GM23338 (cell line): ENCODE measurements around the gene GHRL. TPM values are rescaled to one million over a fixed set of nuclear protein-coding genes. Genes with fewer than 3 reads are reported as not detected.
A peak's percentile ranks its signal among the peaks of the same experiment; 100 is the strongest.

ENCODE experiments used
- ATAC-seq: fragments of 200-7000 bp; cut with Tn5 transposase; 3 replicates; pipeline ENCODE4 v1.9.1; 2020
- DNase-seq: peaks from one replicate; pipeline ENCODE4 v3.0.0-alpha.2; 2015; ENCODE audit warnings: low spot score
- H2AFZ ChIP-seq: fragments of 200-600 bp; sonication (generic); 2 replicates; pipeline ENCODE4 v1.8.0; 2016; ENCODE audit warnings: antibody characterized with exemption, mild to moderate bottlenecking, moderate library complexity
- H3F3A ChIP-seq: fragments of 200-600 bp; sonication (generic); replicated peaks from 2 replicates; pipeline ENCODE4 v1.8.0; 2017; ENCODE audit warnings: antibody characterized with exemption, mixed run types, low read depth
- H3K27ac ChIP-seq: fragments of 200-600 bp; sonication (generic); 2 replicates; pipeline ENCODE4 v1.6.1; 2016; ENCODE audit warnings: low read depth
- H3K27me3 ChIP-seq: fragments of 200-600 bp; sonication (generic); 2 replicates; pipeline ENCODE4 v1.8.0; 2016; ENCODE audit warnings: mild to moderate bottlenecking, mixed run types, moderate library complexity; ENCODE audit not compliant: insufficient read depth
- H3K36me3 ChIP-seq: fragments of 200-600 bp; sonication (generic); 2 replicates; pipeline ENCODE4 v1.8.0; 2016; ENCODE audit warnings: mild to moderate bottlenecking; ENCODE audit not compliant: insufficient read depth
- H3K4me1 ChIP-seq: fragments of 200-600 bp; sonication (generic); 2 replicates; pipeline ENCODE4 v1.8.0; 2016; ENCODE audit warnings: mild to moderate bottlenecking, moderate library complexity; ENCODE audit not compliant: insufficient read depth
- H3K4me2 ChIP-seq: fragments of 200-600 bp; sonication (generic); 2 replicates; pipeline ENCODE4 v1.7.1; 2017; ENCODE audit warnings: mixed run types
- H3K4me3 ChIP-seq: fragments of 200-600 bp; sonication (generic); 2 replicates; pipeline ENCODE4 v1.6.1; 2016; ENCODE audit warnings: mixed run types
- H3K79me2 ChIP-seq: fragments of 200-600 bp; sonication (generic); replicated peaks from 2 replicates; pipeline ENCODE4 v1.8.0; 2017; ENCODE audit warnings: mild to moderate bottlenecking; ENCODE audit not compliant: insufficient read depth
- H3K9me2 ChIP-seq: fragments of 200-600 bp; sonication (generic); 2 replicates; pipeline ENCODE4 v1.8.0; 2017; ENCODE audit not compliant: insufficient read depth
- H4K20me1 ChIP-seq: fragments of 200-600 bp; sonication (generic); replicated peaks from 2 replicates; pipeline ENCODE4 v1.8.0; 2017; ENCODE audit warnings: mild to moderate bottlenecking; ENCODE audit not compliant: insufficient read depth
- H3K27ac Mint-ChIP-seq: 2 replicates; pipeline ENCODE4 v1.8.0; 2020; ENCODE audit warnings: inconsistent platforms, mild to moderate bottlenecking, moderate library complexity, mixed read lengths
- H3K27me3 Mint-ChIP-seq: 3 replicates; pipeline ENCODE4 v1.8.0; 2022; ENCODE audit warnings: low read depth, mild to moderate bottlenecking, moderate library complexity, mixed read lengths, inconsistent platforms; ENCODE audit not compliant: insufficient read depth, poor library complexity
- H3K36me3 Mint-ChIP-seq: 3 replicates; pipeline ENCODE4 v1.8.0; 2021; ENCODE audit warnings: low read depth, mild to moderate bottlenecking, inconsistent platforms, moderate library complexity, mixed read lengths
- H3K4me1 Mint-ChIP-seq: 3 replicates; pipeline ENCODE4 v1.8.0; 2020; ENCODE audit warnings: mild to moderate bottlenecking, inconsistent platforms, mixed read lengths
- H3K4me3 Mint-ChIP-seq: 3 replicates; pipeline ENCODE4 v1.8.0; 2021; ENCODE audit warnings: moderate library complexity, mild to moderate bottlenecking, inconsistent platforms, mixed read lengths
- H3K9me3 Mint-ChIP-seq: 3 replicates; pipeline ENCODE4 v1.8.0; 2020; ENCODE audit warnings: moderate library complexity, mild to moderate bottlenecking, inconsistent platforms, mixed read lengths
- CREB1 ChIP-seq: fragments of 250-450 bp; sonication (Bioruptor Pico); IDR thresholded peaks from 2 replicates; pipeline ENCODE4 v1.5.0; 2020; ENCODE audit warnings: low read depth, mild to moderate bottlenecking, moderate library complexity
- CTCF ChIP-seq, 2 experiments: fragments of 200-600 bp in 1 of 2; sonication (generic) in 1 of 2; conservative IDR thresholded peaks; 2 replicates each; pipeline versions ENCODE4 v1.5.1 to v1.6.1; 2016 to 2017; ENCODE audit warnings: antibody characterized with exemption in 2 of 2, low read depth in 2 of 2, mild to moderate bottlenecking in 2 of 2, moderate library complexity in 1 of 2
- EZH2 ChIP-seq: fragments of 200-600 bp; sonication (generic); IDR thresholded peaks from one replicate; pipeline ENCODE4 v1.8.0; 2017; ENCODE audit warnings: antibody characterized with exemption, mild to moderate bottlenecking, low read depth; ENCODE audit not compliant: unreplicated experiment
- JUNB ChIP-seq: IDR thresholded peaks from one replicate; pipeline ENCODE4 v1.6.1; 2016; ENCODE audit warnings: antibody characterized with exemption; ENCODE audit not compliant: unreplicated experiment
- POLR2AphosphoS5 ChIP-seq: IDR thresholded peaks from 2 replicates; pipeline ENCODE4 v1.6.1; 2016; ENCODE audit warnings: antibody characterized with exemption, low read depth
- STAT1 ChIP-seq: IDR thresholded peaks from one replicate; pipeline ENCODE4 v1.6.1; 2016; ENCODE audit warnings: antibody characterized with exemption; ENCODE audit not compliant: unreplicated experiment
- ZNF331 ChIP-seq: fragments of 250-450 bp; sonication (Bioruptor Pico); IDR thresholded peaks from 2 replicates; pipeline ENCODE4 v1.5.0; 2020; ENCODE audit warnings: low read depth, mild to moderate bottlenecking, moderate library complexity
- polyA plus RNA-seq: library from polyadenylated mRNA; unstranded; fragments of >200 nt; fragmentation: Nextera tagmentation; extraction: Ambion mirVana; gene quantifications from 2 replicates; pipeline ENCODE4 v1.2.1, GENCODE V29; 2016
- total RNA-seq: library from RNA; depleted of rRNA; stranded (reverse); fragments of >200 nt; shearing (Covaris generic); gene quantifications from 2 replicates; pipeline ENCODE4 v1.2.3, GENCODE V29; 2014
- TF ChIP-seq, protein P1 (sequence below): IDR thresholded peaks from one replicate; pipeline ENCODE4 v1.6.1; 2018; ENCODE audit warnings: antibody characterized with exemption; ENCODE audit not compliant: unreplicated experiment
- TF ChIP-seq, protein P2 (sequence below): IDR thresholded peaks from 2 replicates; pipeline ENCODE4 v1.6.1; 2016; ENCODE audit warnings: antibody characterized with exemption

Gene GHRL
- total and polyA plus RNA-seq, 2 experiments from 2014 or later, result 0.78 TPM; not detected in 1

GRCh38 chr3:10319251-10319650, 26.5 kb upstream of the GHRL start:
- no peaks in the 10 kb centered on the region for H3K4me1 ChIP-seq
- H3K79me2 ChIP-seq, result peaks cover 31% of the 10 kb centered on the region

DNA sequence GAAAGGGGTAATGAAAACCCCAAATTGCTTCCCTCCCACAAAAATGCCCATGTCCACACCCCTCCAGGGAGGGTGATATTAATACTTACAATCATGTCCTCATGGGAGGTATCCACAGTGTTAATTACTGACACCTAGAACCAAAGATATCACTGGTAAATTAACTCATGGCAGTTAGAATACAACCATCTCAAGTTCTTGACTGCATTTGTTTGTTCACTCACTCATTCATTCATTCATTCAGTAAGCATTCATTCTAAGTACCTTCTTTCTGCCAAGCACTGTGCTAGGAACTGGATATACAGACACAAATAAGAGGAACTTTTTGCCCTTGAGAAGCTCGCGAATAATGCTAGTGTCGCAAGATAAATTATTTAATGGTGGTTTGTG, 25.2 kb upstream of the GHRL start:
- H3K4me1 ChIP-seq, result no peaks in the 10 kb centered on the region
- DNase-seq, result no peak
- Mint-ChIP-seq H3K4me1 (peaks cover 5% of the 10 kb centered on the region), H3K27ac (no peak overlapping the region), H3K9me3 (no peaks in the 10 kb centered on the region), H3K4me3 (peak overlapping the region; percentile 27; the same call in 1 of the 3 replicates), H3K27me3 (peaks cover 8% of the 10 kb centered on the region), H3K36me3 (peaks cover 54% of the 10 kb centered on the region)
- peaks cover 24% of the 10 kb centered on the region for H4K20me1 ChIP-seq
- no peaks in the 10 kb centered on the region for H3F3A ChIP-seq
- no peak for ATAC-seq
- no peak overlapping the region for H3K4me2 ChIP-seq
- H3K27me3 ChIP-seq, result no peaks in the 10 kb centered on the region
- peaks cover 31% of the 10 kb centered on the region for H3K79me2 ChIP-seq
- H3K27ac ChIP-seq, result no peak overlapping the region
- no peak overlapping the region for H2AFZ ChIP-seq
- peaks cover 30% of the 10 kb centered on the region for H3K36me3 ChIP-seq
- no peak overlapping the region for H3K4me3 ChIP-seq
- H3K9me2 ChIP-seq, result no peaks in the 10 kb centered on the region
- TF ChIP-seq JUNB, result no peak
- TF ChIP-seq STAT1, result no peak
- no peak for TF ChIP-seq ZNF331
- TF ChIP-seq, protein P1, sequence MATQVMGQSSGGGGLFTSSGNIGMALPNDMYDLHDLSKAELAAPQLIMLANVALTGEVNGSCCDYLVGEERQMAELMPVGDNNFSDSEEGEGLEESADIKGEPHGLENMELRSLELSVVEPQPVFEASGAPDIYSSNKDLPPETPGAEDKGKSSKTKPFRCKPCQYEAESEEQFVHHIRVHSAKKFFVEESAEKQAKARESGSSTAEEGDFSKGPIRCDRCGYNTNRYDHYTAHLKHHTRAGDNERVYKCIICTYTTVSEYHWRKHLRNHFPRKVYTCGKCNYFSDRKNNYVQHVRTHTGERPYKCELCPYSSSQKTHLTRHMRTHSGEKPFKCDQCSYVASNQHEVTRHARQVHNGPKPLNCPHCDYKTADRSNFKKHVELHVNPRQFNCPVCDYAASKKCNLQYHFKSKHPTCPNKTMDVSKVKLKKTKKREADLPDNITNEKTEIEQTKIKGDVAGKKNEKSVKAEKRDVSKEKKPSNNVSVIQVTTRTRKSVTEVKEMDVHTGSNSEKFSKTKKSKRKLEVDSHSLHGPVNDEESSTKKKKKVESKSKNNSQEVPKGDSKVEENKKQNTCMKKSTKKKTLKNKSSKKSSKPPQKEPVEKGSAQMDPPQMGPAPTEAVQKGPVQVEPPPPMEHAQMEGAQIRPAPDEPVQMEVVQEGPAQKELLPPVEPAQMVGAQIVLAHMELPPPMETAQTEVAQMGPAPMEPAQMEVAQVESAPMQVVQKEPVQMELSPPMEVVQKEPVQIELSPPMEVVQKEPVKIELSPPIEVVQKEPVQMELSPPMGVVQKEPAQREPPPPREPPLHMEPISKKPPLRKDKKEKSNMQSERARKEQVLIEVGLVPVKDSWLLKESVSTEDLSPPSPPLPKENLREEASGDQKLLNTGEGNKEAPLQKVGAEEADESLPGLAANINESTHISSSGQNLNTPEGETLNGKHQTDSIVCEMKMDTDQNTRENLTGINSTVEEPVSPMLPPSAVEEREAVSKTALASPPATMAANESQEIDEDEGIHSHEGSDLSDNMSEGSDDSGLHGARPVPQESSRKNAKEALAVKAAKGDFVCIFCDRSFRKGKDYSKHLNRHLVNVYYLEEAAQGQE, result no peak
- TF ChIP-seq EZH2, result no peak
- TF ChIP-seq CREB1 (CRISPR knock-in tag), result no peak
- no peak for TF ChIP-seq CTCF (conservative IDR thresholded peaks at IDR 0.05; ENCODE audit: low read depth in 2 of 2)
- no peak for TF ChIP-seq POLR2AphosphoS5

More at GRCh38 chr3:10319251-10319650, 26.5 kb upstream of the GHRL start:
- H3K4me1 Mint-ChIP-seq, result peaks cover 5% of the 10 kb centered on the region
- H3K27me3 ChIP-seq, result no peaks in the 10 kb centered on the region
- peaks cover 18% of the 10 kb centered on the region for H3K36me3 ChIP-seq
- no peak for ATAC-seq
- peaks cover 12% of the 10 kb centered on the region for H3K27me3 Mint-ChIP-seq
- no peaks in the 10 kb centered on the region for H3K9me3 Mint-ChIP-seq
- H2AFZ ChIP-seq, result no peak overlapping the region
- H4K20me1 ChIP-seq, result peaks cover 24% of the 10 kb centered on the region
- TF ChIP-seq, protein P2, sequence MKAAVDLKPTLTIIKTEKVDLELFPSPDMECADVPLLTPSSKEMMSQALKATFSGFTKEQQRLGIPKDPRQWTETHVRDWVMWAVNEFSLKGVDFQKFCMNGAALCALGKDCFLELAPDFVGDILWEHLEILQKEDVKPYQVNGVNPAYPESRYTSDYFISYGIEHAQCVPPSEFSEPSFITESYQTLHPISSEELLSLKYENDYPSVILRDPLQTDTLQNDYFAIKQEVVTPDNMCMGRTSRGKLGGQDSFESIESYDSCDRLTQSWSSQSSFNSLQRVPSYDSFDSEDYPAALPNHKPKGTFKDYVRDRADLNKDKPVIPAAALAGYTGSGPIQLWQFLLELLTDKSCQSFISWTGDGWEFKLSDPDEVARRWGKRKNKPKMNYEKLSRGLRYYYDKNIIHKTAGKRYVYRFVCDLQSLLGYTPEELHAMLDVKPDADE, result no peak
- no peak for DNase-seq
- H3K4me3 ChIP-seq, result peak overlapping the region; percentile 37; the same call in 1 of the 2 replicates
- no peaks in the 10 kb centered on the region for H3F3A ChIP-seq
- peak overlapping the region; percentile 96 for H3K4me3 Mint-ChIP-seq
- H3K9me2 ChIP-seq, result no peaks in the 10 kb centered on the region
- no peak overlapping the region for H3K27ac ChIP-seq
- H3K36me3 Mint-ChIP-seq, result peaks cover 41% of the 10 kb centered on the region
- no peak overlapping the region for H3K27ac Mint-ChIP-seq
- peak overlapping the region; percentile 63; the same call in 1 of the 2 replicates for H3K4me2 ChIP-seq
